ENCODE data around the gene LEAP2.

DNA sequence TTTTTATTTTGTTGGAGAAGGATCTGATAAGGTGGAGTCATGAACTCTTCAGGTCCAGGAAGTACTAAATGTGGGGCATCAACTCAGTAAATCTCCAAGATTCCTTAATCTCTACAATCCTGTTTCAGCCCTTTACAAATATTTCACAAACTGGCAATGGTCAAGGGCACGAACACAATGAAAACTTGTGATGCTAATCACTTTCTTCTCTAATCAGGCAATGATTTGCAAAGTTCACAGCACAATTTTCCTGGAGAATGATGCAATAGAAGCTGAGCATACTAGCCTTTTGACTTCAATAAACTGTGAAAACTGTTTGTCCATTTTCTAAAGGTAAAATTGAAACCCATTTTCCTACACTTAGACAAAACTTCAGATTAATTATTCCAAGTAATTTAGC is 24.1 kb upstream of the LEAP2 start:
- no peak for TF ChIP-seq POLR2A (IDR thresholded peaks at IDR 0.05)
- TF ChIP-seq, protein P1, sequence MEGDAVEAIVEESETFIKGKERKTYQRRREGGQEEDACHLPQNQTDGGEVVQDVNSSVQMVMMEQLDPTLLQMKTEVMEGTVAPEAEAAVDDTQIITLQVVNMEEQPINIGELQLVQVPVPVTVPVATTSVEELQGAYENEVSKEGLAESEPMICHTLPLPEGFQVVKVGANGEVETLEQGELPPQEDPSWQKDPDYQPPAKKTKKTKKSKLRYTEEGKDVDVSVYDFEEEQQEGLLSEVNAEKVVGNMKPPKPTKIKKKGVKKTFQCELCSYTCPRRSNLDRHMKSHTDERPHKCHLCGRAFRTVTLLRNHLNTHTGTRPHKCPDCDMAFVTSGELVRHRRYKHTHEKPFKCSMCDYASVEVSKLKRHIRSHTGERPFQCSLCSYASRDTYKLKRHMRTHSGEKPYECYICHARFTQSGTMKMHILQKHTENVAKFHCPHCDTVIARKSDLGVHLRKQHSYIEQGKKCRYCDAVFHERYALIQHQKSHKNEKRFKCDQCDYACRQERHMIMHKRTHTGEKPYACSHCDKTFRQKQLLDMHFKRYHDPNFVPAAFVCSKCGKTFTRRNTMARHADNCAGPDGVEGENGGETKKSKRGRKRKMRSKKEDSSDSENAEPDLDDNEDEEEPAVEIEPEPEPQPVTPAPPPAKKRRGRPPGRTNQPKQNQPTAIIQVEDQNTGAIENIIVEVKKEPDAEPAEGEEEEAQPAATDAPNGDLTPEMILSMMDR (IDR thresholded peaks at IDR 0.05) = no peak
